Left ventricle myocardium inferior (tissue), 1 donor: ENCODE results near the gene FBH1. TPM values are rescaled to one million over a fixed set of nuclear protein-coding genes. Genes with fewer than 3 reads are reported as not detected.
A peak's percentile ranks its signal among the peaks of the same experiment; 100 is the strongest.

Experiments
- DNase-seq: peaks from one replicate; pipeline ENCODE4 v3.0.0-alpha.2; 2020
- H3K27ac ChIP-seq: fragments of 200-600 bp; replicated peaks from 2 replicates; pipeline ENCODE4 v1.8.0; 2021
- H3K27me3 ChIP-seq: fragments of 200-600 bp; 2 replicates; pipeline ENCODE4 v1.8.0; 2021; ENCODE audit warnings: low read depth
- H3K36me3 ChIP-seq: fragments of 200-600 bp; 2 replicates; pipeline ENCODE4 v1.8.0; 2021
- H3K4me1 ChIP-seq: fragments of 200-600 bp; 2 replicates; pipeline ENCODE4 v1.8.0; 2021
- H3K4me3 ChIP-seq: fragments of 200-600 bp; 2 replicates; pipeline ENCODE4 v1.8.0; 2021; ENCODE audit warnings: mild to moderate bottlenecking, moderate library complexity
- H3K9me3 ChIP-seq: fragments of 200-600 bp; replicated peaks from 2 replicates; pipeline ENCODE4 v1.8.0; 2021
- CTCF ChIP-seq: fragments of 200-600 bp; IDR thresholded peaks from 2 replicates; pipeline ENCODE4 v1.8.0; 2021; ENCODE audit warnings: antibody characterized with exemption, mild to moderate bottlenecking, borderline replicate concordance
- intact Hi-C: fragments of 100-400 bp; cut with micrococcal nuclease; formaldehyde crosslinking; loops from one replicate; pipeline ENCODE4 v1.11.0; 2022
- total RNA-seq: library from RNA; stranded (reverse); fragmentation: NEBNext Ultra II Directional; extraction: Animal tissue kit (Norgen Biotek cat#: 25700); gene quantifications from one replicate; pipeline ENCODE4 v1.2.1, GENCODE V29; 2021
- donor health status: DM: no; HTN: yes; CAD: no; lungs with severe emphysema.

FBH1 gene
- total RNA-seq, 1 donor from 2014 or later = 75.5 TPM

DNA sequence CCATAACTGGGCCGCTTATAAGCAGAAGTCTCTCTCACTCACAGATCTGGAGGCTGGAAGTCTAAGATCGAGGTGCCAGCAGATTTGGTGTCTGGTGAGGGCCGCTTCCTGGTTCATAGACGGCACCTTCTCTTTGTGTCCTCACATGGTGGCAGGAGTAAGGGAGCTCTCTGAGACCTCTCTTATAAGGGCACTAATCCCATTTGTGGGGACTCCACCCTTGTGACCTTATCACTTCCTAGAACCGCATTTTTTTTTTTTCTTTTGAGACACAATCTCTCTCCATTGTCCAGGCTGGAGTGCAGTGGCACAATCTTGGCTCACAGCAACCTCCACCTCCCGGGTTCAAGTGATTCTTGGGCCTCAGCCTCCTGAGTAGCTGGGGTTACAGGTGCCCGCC is 8.1 kb downstream of the FBH1 start:
- H3K9me3 ChIP-seq = peaks cover 13% of the 10 kb centered on the region
- no peak for TF ChIP-seq CTCF
- H3K4me3 ChIP-seq = no peak overlapping the region
- no peak for DNase-seq
- H3K27me3 ChIP-seq = no peaks in the 10 kb centered on the region
- peak overlapping the region; percentile 93 for H3K27ac ChIP-seq
- H3K4me1 ChIP-seq = peaks cover 52% of the 10 kb centered on the region
- intact Hi-C loops = no loop called here
- H3K36me3 ChIP-seq = peaks cover 45% of the 10 kb centered on the region

GRCh38 chr10:5900247-5900646 is 10.2 kb downstream of the FBH1 start:
- intact Hi-C loops = no loop called here
- no peak overlapping the region for H3K4me3 ChIP-seq
- no peak for DNase-seq
- H3K27me3 ChIP-seq = no peaks in the 10 kb centered on the region
- TF ChIP-seq CTCF = no peak
- H3K27ac ChIP-seq = no peak overlapping the region
- H3K4me1 ChIP-seq = peaks cover 53% of the 10 kb centered on the region
- H3K36me3 ChIP-seq = peaks cover 28% of the 10 kb centered on the region
- H3K9me3 ChIP-seq = peaks cover 13% of the 10 kb centered on the region

GRCh38 chr10:5902511-5903274 is 12.7 kb downstream of the FBH1 start:
- intact Hi-C loops = no loop called here
- Histone ChIP-seq H3K9me3 (peaks cover 10% of the 10 kb centered on the region), H3K36me3 (peaks cover 30% of the 10 kb centered on the region), H3K4me3 (no peak overlapping the region), H3K27ac (no peak overlapping the region), H3K4me1 (peaks cover 48% of the 10 kb centered on the region), H3K27me3 (no peaks in the 10 kb centered on the region)
- DNase-seq = peak; percentile 37
- TF ChIP-seq CTCF = no peak

DNA sequence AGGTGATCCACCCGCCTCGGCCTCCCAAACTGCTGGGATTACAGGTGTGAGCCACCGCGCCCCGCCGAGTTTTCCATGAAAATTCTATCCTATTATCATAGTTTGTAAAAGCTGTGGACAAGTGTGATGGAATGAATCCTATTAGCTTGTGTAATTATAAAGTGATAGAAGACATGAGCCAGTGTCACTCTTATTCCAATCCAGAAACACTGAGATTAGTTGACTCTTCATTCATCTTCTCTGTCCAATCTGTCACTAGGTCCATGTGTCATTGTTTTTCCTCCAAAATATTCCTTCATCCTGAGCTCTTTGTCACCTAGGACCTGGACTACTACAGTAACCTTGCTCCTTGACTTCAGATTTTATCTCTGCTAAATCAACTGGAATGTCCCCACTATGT is 13.5 kb downstream of the FBH1 start:
- intact Hi-C loops = no loop called here
- Histone ChIP-seq H3K4me1 (peaks cover 45% of the 10 kb centered on the region), H3K36me3 (peaks cover 30% of the 10 kb centered on the region), H3K4me3 (no peak overlapping the region), H3K27me3 (no peaks in the 10 kb centered on the region), H3K27ac (peak overlapping the region; percentile 29), H3K9me3 (peaks cover 1% of the 10 kb centered on the region)
- no peak for TF ChIP-seq CTCF
- no peak for DNase-seq

DNA sequence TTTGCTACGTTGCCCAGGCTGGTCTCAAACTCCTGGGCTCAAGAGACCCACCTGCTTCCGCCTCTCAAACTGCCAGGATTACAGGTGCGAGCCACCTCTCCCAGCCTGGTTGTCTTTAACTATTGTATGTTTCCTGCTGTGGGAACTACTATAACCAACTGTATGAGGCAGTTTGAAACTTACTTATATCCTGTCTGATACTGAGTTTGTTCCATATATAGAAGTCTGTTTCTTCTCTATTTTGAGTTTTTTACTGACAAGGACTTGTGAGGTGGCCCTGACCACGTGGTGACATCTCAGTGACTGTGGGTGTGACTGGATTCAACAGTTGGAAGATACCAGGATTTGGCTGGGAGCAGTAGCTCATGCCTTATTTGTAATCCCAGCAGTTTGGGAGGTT is 14.2 kb downstream of the FBH1 start:
- intact Hi-C loops = no loop called here
- DNase-seq = no peak
- H3K4me3 ChIP-seq = no peak overlapping the region
- TF ChIP-seq CTCF = no peak
- no peaks in the 10 kb centered on the region for H3K9me3 ChIP-seq
- peaks cover 34% of the 10 kb centered on the region for H3K36me3 ChIP-seq
- no peaks in the 10 kb centered on the region for H3K27me3 ChIP-seq
- peaks cover 45% of the 10 kb centered on the region for H3K4me1 ChIP-seq
- peak overlapping the region; percentile 29 for H3K27ac ChIP-seq
